GM21447 (cell line): Measurements from ENCODE around the gene WASF2.

Experiments
- ATAC-seq: cut with Tn5 transposase; IDR thresholded peaks from one replicate; pipeline ENCODE4 v1.9.1; 2021; ENCODE audit not compliant: unreplicated experiment

The WASF2 gene

DNA sequence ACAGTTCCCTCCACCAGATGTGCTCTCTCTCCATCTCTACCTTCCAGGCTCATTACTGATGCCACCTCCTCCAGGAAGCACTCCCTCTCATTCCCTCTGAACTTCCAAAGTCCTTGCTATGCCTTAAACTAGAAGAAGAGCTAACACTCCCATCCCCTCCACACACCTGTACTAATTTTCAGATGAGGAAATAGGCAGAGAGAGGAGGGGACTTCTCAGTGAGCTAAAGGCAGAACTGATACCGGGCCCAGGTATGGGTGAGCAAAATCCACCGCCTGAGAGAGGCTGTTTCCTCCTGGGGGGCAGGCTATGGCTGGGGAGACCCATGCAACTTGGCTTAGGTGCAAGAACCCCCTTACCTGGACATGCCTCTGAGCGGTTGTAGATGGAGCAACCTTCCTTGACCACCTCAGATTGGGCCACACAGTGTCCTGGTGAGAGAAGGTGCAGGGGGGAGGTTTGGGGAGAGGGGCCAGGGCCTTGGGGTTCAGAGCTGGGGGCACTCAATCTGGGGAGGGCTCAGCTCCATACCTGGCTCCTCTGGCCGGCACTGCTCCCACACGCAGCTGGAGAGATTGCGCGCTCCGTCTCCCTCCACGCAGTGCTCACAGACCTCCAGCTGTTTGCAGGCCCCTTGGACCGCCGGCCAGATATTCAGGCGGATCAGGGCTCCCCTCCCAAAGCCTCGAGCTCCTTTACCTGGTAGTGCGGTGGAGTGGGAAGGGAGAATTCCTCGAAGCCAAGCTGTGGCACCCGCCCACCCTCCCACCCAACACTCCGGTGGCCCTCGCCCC lies 107.8 kb downstream of the WASF2 start:
- no peak for ATAC-seq

DNA sequence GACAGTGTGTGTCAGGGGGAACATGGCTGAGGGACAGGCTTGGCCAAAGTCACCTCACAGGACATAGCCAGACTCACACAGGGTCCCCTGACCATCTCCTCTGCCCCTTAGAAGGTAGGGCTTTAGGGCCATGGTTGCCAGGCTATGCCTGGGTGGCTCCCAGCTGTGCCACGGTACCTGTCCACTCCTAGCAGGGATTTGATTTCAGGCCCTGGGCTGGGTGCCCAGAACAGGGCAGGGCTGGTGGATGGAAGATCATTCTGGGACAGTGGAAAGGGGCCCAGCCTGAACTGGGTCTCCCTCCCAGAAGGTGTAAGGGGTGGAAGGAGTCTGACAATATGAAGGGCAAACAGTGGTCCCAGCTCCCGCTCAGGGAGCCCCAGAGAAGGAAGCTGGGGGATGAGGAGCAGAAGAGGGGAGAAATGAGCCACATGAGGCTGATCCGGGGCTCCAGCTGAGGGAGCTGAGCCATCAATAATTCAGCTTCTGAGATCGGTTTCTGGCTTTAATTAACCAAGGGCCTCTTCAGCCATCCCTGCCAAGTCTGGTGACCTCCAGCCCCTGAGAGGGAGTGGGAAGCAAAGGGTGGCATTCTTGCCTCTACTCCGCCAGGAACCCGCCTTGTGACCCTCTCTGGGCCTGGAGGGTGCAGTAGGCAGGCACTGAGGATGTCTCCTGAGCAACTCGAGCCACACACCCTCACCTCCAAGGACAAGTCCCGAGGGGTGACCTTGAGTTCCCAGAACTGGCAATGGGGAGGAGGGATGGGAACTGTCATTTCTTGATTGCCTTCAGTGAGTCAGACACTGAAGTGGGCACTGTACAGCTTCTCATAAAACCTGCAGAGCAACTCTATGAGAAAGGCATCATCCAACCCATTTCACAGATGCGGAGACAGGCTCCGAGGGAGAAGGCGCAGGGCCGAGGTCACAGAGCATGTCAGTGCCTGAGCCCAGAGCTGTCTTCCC lies 108.9 kb downstream of the WASF2 start:
- no peak for ATAC-seq

DNA sequence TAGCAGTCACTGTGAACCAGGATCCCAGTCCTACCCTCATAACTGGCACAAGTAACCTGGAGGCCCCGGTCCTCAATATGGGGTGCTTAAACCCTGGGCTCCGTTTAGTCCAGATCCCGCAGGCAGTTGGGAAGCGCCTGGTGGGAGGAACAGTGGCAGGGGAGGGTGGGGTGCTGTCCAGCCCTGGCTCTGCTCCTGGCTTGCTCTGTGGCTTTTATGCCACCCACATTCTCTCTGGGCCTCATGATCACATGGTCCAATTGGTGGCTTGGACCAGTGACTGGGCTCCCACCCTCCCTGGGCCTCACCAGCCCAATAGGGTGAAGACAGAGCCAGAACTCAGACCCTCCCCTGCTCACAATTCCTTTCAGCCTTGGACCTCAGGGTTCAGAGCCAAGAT lies 109.7 kb downstream of the WASF2 start:
- no peak for ATAC-seq

DNA sequence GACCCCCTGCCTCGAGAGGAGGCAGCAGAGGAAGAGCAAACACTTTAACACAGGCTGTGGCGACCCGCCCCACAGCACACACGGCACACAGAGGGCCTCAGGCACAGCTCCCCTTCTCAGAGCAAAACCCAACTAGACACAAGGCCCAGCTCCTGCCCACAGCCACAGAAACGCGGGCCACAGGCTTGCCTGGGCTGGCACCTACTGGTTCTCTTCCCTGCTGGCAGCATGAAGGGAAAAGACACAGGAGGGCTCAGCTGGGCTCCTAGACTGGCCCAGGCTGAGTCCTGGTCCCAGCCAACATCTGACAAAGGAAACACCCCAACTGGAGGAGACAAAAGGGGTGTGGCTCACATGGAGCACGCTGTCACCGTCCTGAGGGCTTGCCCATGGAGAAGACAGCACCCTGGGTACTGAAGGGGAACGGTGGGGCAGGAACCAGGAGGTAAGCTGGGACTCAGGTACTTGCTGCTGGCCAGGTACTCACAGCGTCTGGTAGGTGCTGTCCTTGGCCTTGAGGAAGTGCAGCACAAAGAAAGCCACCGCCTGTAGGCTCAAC lies 110.3 kb downstream of the WASF2 start:
- no peak for ATAC-seq

DNA sequence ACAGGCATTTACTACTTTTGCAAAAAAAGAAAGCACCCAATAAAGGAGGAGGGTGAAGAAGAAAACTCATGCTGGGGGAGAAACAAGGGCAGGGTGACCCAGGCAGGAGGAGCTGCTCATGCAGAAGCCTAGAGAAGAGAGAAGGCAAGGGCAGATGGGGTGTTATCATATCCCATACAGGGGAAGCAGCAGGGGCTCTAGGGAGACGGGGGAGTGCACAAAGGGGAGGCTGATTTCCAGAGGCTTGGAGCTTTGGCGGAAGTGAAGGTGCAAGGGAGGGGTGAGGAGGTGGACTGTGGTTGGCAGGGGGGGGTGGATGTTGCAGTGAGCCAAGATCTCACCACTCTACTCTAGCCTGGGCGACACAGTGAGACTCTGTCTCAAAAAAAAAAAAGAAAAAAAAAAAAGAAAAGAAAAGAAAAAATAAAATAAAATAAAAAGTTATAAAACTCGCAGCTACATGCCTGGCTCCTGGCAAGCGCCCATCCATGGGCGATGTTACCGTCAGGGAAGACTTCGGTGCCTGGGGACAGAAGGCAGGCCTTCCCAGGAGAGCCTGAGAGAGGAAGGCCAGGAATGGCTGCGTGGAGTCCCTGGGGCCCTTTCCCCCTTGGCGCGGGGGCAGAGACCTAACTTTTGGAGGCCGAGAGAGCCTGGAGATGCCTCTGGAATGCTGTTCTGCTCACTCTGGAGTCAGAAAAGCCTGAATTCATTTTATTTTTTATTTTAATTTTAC lies 112.0 kb downstream of the WASF2 start:
- ATAC-seq, result no peak

DNA sequence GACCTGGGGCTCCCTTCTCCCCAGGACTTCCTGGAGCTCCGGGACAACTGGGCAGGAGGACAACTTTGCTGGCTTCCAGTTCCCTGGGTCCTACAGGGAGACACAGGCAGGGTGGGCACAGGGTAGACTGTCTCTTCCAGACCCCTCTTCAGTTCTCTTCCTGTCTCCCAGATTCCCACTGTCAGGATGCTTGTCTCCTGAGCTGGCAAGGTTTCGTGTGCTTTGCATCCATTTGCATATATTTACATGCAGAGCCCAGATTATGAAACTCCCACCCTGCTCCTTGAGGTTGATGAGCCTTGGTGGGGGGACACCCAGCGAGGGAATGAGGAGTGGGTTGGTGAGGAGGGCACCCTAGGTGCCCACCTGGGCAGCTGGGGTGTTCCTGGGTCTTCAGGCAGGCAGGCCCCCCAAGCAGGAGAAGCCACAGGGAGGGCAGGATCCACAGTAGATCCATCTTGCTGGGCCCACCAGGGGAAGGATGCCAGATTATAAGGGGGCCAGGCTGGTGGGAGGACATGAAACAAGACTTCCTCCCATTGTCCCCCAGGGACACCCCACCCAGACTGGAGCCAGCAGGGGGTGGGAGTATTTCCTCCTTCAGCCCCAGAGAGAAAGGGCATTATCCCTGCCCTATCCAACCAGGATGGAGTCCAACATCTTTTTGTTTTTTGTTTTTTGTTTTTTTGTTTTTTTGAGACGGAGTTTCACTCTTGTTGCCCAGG lies 115.4 kb downstream of the WASF2 start, which contains the start of gene FCN3:
FCN3 (minus strand) TSS at position 463 of the 725 bp plus-strand sequence; CDS start at position 457, 6 bp downstream.
- no peak for ATAC-seq

DNA sequence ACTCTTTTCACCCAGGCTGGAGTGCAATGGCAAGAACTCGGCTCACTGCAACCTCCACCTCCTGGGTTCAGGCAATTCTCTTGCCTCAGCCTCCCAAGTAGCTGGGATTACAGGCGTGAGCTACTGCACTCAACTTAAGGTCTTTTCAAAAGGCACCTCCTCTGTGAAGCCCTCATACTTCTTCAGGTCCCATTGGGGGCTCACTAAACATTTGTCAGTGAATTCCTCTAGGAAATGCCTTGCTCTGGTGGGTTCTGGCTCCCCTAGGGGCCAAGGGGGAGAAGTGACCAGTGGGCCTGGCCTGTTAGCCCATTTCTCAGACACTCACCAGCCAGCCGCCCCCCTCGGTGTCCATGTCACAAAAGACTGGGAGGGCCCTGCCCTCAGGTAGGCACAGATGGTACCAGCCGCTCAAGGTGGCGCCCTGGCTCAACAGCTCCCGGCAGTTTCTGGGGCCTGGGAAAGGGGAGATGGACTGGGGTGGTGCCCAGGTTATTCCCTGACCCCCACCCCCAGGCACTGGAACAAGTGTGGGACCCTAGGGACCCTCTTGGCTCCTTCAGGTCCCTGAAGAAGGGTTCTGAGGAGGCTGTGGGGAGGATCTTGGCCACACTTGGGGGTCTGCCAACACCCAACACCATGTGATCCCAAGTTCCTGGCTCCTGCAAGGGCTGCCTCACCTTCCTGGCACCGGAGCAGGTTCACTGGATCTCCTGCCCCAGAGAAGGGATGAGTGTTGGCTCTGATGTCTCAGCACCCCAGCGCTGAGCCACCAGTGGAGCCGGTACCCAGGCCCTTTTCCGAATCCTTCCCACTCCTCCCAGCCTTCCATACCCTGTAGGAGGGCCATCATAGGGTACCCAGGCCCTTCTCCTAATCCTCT lies 116.9 kb downstream of the WASF2 start:
- ATAC-seq, result no peak

DNA sequence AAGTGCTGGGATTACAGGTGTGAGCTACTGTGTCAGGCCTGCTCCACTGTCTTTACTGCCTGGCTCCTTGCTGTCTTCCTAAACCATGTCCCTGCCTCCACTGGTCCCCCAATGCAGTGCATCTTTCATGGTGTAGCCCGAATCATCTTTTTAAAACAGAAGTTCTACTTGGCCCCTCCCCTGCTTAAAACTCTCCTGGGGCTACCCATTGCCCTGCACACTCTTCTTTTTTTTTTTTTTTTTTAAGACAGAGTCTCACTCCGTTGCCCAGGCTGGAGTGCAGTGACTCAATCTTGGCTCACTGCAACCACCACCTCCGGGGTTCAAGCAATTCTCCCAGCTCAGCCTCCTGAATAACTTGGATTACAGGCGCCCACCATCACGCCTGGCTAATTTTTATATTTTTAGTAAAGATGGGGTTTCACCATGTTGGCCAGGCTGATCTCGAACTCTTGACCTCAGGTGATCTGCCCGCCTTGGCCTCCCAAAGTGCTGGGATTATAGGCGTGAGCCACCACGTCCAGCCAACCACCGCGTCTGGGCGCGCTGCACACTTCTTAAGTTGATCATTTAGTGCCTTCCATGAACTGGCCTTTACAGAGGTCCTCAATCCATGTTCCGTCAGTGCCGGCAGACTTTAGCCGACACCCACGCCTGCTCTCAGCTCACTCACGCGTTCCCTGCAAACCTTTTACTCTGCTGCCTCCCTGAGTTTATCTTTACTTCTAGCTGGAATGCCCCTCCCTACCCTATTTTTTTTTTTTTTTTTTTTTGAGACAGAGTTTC lies 117.8 kb downstream of the WASF2 start:
- no peak for ATAC-seq

DNA sequence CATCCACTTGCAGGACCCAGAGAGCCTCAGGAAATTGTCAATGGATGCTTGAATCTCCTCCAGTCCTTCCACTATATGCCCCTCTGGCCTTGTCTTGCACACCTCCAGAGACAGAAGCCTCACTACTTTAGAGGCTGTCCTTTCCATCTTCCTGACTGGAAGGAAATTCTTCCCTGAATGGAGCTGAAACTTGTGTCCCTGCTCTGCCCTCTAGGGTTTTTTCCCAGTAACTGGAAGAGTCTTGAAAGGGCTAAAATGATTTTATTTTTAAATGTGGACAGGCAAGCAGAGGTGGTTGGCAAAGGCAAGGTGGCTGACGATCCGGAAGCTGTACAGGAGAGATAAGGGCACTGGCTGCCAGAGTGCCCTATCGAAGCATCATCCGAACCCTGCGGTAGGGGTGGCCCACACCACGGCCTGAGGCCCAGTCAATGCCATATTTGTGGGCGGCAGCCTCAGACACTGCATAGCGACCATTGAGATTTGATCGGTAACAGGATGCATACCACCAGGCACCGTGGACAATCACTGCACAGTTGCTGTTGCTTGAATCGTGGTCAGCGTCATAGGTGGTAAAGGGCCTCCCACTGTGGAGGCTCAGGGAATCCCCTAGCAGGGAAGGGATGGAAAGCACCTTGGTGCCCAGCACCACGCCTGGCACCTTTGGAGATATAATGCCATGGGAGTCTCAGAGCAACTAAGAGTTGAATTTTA lies 120.9 kb downstream of the WASF2 start:
- ATAC-seq, result no peak

DNA sequence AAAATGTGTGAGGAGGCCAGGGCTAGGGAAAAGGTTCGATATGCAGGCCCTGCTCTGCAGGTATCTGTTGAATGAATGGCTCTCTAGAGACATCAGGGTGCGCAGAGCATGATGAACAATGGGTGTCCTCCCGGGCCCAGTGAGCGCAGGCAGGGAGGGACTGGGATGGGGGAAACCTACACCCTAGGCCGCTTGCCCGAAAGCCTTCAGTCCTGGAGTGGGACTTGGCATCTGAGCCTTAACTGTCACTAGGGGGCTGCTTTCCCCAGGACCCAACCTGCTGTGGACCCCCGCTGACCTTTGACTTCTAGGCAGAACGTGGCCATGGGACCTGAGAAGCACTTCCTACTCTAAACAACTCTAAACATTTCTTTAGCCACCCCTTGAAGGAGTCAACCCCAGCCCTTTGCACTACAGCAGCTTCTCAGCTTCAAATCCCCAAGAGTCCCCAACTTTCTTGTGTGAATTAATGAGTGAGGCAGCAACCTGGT lies 122.8 kb downstream of the WASF2 start:
- no peak for ATAC-seq

DNA sequence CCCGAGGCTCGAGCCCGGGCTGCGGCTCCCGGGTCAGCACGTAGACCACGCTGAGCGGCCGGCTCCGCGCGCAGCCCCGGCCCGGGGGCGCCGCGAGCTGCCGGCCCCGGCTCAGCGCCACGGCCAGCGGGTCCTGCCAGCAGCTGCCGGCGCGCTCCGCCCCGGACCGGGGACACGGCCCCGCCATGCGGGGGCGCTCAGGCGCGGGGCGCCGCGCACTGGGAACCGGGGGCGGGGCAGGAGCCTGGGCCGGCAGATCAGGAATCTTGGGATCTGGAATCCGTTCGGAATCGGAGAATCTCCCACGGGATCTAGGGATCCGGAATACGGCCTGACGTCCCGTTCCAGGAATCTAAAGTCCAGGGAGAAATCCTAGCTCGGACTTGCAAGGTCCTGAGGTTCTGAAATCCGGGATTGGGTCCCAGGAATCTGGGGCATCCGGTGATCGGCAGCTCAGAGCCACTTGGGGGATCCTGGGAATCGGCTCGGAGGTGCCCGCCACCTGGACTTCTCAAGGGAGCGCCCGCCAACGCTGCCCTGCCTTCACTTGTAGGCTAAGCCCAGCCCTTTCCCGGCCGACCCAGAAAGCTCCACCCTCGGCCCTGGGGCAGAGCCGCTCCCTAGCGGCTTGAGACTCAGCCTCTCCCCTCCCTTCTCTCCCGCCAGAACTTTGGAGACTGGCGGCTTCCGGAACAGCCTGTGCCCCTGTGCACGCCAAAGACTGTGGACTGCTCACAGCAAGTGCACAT lies 123.4 kb downstream of the WASF2 start, which contains the start of gene MAP3K6:
MAP3K6 (minus strand) TSS at position 551 of the 749 bp plus-strand sequence; CDS start at position 187, 364 bp downstream.
- ATAC-seq, result peak; percentile 34

DNA sequence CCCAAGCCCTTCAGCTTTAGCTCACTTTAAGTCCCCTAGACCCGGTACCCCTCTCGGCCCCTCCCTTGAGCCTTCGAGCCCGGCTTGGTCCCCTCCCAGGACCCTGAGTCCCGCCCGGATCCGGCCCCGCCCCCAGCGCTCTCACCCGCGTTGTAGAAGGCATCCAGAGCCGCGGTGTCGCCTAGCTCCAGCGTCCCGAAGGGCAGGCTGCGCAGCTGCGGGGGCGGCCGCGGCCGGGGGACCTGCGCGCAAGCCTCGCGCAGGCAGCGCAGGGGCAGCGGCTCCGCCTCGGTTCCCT lies 123.9 kb downstream of the WASF2 start:
- peak; percentile 35 for ATAC-seq

DNA sequence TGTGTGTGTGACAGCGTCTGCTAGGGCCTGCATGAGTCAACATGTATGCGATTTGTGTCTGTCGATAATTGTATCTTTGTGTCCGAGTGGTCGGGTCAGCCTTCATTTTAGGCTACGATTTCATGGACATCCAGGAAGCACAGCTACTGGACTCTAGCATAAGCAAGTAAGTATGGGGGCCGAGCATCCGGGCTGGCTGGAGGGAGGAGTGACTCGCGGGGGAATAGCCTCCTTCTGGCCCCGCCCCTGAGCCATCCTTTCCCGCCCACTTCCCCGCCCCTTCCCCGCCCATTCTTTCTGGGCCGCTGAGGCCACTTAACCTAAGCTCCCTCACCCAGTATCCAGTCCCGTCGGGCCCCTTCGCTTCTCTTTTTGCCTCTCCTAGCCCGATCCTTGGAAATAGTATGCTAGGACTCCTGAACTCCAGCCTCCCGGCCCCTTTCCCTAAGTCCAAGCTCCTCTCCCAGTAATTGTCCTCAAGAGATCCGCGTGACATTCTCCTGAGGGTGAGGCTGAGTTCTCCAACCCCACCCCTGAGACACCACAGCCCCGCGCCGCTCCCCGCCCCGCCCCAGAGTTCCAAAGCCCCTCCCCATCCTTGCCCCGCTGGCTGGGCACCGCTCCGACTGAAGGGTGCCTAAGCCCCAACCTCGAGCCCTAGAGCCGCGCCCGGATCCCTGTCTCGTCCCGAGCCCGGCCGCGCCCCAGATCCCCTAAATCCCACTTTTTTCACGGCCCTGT lies 124.4 kb downstream of the WASF2 start:
- ATAC-seq, result peak; percentile 40

DNA sequence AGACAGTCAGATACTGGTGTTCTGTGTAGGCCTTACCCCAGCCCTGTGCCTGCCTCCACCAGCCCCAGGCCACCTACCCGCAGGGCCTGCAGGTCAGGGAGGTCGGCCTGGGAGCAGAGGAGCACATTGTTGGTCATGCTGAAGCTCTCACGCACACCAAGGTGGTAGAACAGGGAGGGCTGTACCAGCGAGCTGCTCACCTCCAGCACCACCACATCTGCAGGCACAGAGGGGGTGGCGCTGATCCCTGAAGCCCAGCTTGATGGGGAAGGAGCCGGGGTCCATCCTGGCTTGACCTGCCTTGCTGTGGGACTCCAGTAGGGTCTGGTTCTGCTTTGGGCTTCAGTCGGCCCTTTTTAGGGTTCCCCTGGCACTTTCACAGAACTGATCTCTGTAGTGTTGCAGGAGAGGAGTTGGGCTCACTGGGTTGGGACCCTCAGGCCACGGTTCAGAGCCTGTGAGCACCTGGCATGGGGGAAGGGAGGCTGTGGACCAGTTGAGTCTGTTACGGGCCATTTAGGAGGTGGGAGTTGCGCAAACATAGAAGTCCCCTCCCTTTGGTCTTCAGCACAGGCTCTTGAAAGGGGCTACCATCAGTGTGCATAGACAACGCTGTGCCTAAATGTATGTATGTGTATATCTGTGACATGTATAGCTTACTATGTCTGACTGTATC lies 125.1 kb downstream of the WASF2 start:
- no peak for ATAC-seq

DNA sequence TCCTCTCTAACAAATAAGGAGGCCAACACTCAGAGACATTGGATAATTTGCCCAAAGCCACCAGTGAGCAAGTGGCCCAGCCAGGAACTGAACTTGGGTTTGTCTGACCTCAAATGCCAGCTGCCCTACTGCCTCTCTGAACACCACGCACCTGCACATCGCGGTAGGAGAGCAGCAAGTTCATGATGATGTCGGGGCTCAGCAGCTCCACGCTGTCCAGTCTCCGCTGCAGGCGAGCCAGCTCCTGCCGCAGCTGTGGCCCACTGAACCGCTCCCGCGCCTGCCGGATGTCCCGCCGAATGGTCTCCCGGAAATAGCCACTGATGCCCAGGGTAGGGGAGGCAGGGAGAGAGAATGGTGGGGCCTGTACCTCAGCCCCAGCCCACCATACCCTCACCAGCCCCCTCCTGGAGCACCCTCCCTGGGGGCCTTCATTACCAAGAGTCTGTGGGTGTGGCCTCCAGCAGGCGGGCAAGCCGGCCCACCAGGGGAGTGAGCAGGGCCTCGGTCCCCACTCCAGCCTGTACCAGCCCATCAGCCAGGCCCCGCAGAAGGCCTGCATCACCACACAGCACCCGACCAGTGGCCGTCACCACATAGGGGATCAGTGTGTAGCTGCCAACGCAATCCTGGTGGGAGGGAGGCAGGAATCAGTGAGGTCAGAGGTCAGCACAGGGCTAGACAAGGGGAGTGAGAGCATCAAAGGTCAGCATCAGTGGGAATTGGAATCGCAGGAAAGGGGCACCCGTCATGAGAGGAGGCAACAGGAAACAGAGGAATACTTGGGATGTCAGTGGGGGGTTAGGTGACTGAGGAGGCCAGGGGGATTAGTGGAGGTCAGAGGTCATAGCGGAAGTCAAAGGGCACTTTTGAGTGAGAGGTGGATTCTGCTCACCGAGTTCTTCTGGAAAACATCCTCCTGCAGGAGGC lies 125.9 kb downstream of the WASF2 start:
- no peak for ATAC-seq
